HL-60 (cell line): Measurements from ENCODE around the gene MRPL46.

ENCODE experiments used
- DNase-seq, 2 experiments: peaks; one replicate each; pipeline ENCODE4 v3.0.0-alpha.2; 2010 to 2020; ENCODE audit warnings: low read depth in 1 of 2, low spot score in 1 of 2
- H3K27ac ChIP-seq: fragments of 250-450 bp; sonication (Bioruptor Pico); replicated peaks from 2 replicates; pipeline ENCODE4 v1.5.1; 2020; ENCODE audit warnings: mild to moderate bottlenecking, moderate library complexity
- H3K27me3 ChIP-seq: fragments of 250-450 bp; sonication (Bioruptor Pico); 2 replicates; pipeline ENCODE4 v1.5.1; 2021; ENCODE audit warnings: mild to moderate bottlenecking, moderate library complexity; ENCODE audit not compliant: insufficient read depth, poor library complexity, severe bottlenecking
- H3K4me3 ChIP-seq: replicated peaks from 2 replicates; pipeline ENCODE4 v1.5.1; 2011; ENCODE audit warnings: mild to moderate bottlenecking, control low read depth, low read length; ENCODE audit not compliant: insufficient read depth
- CTCF ChIP-seq: IDR thresholded peaks from one replicate; pipeline ENCODE4 v1.5.1; 2011; ENCODE audit warnings: low read length, control low read depth, inconsistent platforms; ENCODE audit not compliant: insufficient read depth
- GABPA ChIP-seq: IDR thresholded peaks from 2 replicates; pipeline ENCODE4 v1.6.1; 2012; ENCODE audit warnings: low read depth
- POLR2AphosphoS5 ChIP-seq: IDR thresholded peaks from 2 replicates; pipeline ENCODE4 v1.6.1; 2012; ENCODE audit warnings: low read depth
- REST ChIP-seq: IDR thresholded peaks from 2 replicates; pipeline ENCODE4 v1.6.1; 2012; ENCODE audit warnings: low read depth; ENCODE audit not compliant: insufficient replicate concordance
- SPI1 ChIP-seq: IDR thresholded peaks from 2 replicates; pipeline ENCODE4 v1.6.1; 2012; ENCODE audit warnings: low read depth, mild to moderate bottlenecking, borderline replicate concordance

The MRPL46 gene

GRCh38 chr15:88419830-88420229, 47.4 kb downstream of the MRPL46 start:
- H3K27ac ChIP-seq: no peak overlapping the region
- TF ChIP-seq POLR2AphosphoS5: no peak
- TF ChIP-seq CTCF: no peak
- no peak for TF ChIP-seq REST
- TF ChIP-seq GABPA: no peak
- no peak for TF ChIP-seq SPI1
- DNase-seq: no peak
- H3K27me3 ChIP-seq: peaks cover 3% of the 10 kb centered on the region
- no peak overlapping the region for H3K4me3 ChIP-seq
